Stimulated activated CD4-positive, alpha-beta T cell treated with anti-CD3 and anti-CD28 coated beads, Interleukin-4, amount 100 ng/mL, for 1 hour (primary cell): ENCODE results near the gene GLTPD2.

Experiments used
- DNase-seq: peaks from one replicate; pipeline ENCODE4 v3.0.0-alpha.2; 2020

The GLTPD2 gene

GRCh38 chr17:4772235-4772613, 16.5 kb upstream of the GLTPD2 start:
- DNase-seq, result no peak

DNA sequence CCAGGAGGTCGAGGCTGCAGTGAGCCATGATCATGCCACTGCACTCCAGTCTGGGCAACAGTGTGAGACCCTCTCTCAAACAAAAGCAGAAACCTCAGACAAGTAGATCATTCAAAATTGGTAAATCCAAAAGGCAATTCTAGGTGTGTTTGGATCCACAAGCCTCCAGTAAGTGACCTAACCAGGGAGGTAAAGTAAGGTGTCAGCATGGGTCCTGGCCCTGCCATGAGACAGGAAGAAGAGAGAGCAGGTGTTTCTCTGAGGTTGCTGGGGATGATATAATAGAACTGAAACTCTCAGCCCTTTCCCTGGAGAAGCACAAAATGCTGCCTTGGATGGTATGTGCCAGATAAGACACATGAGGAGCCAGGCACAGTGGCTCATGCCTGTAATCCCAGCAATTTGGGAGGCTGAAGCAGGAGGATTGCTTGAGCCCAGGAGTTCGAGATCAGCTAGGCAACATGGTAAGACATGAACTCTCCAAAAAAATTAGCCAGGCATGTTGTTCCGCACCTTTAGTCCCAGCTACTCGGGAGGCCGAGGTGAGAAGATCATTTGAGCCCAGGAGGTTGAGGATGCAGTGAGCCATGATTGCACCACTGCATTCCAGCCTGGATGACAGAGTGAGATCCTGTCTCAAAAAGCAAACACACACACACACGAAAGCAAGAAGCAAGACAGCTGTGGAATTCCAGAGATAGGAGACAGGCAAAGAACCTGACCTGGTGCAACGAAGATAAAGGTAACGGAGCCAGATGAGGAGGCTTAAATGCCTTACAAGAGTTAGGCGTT, 10.6 kb upstream of the GLTPD2 start:
- DNase-seq, result no peak

- DNase-seq, result no peak
These were observed 8.3 kb upstream of the GLTPD2 start for GRCh38 chr17:4780325-4780955.

DNA sequence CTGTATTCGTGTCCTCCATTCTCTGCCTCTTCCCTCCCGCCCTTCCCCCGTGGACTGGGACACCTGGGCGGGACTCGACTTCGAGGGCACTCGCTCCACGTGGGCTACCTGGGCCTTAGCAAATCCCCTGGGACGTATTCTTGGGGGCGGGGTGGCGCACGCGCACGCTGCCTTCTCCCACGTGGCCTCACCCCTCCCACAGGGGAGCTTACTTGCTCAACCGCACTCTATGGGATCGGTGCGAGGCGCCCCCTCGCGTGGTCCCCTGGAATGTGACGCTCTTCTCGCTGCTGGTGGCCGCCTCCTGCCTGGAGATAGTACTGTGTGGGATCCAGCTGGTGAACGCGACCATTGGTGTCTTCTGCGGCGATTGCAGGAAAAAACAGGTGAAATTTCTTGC, 6.1 kb upstream of the GLTPD2 start:
- no peak for DNase-seq

DNA sequence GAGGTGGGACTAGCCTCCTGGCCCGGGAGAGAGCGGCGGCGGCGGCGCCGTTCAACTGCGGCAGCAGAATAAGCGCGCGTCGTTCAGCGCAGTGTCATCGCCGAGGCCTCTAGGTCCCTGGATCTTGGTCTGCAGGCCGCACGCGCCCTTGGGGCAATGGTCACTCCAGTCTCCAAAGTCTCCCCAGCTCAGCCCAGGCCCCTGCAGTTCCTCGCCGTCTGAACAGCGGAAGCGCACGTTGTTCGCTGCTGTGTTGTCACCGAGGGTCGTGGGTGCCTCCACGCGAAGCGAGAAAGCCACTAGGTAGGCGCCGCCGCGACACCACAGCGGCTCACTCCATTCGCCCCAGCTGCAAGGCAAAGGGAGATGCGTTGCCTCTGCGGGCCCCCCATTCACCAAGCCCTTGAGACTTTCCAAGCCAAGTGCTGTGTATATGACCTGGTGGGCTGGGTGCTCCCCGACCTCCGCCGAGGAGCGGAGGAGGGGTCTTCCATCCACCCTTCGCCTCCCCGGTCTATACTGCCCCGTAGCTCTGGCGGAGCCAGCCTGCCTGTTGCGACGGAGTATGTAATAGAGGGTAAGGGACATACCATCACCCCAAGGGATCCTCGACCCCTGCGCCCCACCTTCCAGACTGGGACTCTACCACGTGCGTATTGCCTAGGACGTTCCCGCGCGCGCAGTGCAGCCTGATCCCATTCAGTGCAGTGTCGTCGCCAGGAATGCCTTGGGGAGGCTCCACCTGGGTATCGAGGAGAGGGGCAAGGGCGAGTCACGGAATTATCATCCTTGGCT, 3.3 kb upstream of the GLTPD2 start:
- DNase-seq, result no peak

DNA sequence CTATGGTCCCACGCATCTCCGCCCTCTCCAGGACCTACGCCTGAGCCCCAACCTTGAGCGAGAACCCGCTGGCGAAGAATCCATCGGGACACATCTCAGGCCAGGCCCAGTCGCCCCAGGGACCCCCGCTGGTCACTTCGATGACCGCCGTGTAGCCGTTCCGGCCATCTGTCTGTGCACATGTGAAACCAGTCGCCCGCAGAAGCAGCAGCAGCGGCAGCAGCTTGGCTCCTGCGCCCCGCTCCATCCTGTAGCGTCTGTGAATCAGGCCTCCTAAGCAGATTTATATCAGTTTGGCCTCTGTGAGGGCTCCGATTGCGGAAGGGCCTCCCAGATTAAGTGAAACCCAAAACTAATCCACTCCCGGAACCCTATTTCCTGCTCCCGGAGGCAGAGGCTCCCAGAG, 2.7 kb upstream of the GLTPD2 start, which contains the start of gene VMO1:
Gene VMO1 (minus strand): TSS at position 259 of the 406 bp plus-strand sequence. CDS start 12 bp downstream, at position 247.
- no peak for DNase-seq

- no peak for DNase-seq
These were observed 2.2 kb upstream of the GLTPD2 start for GRCh38 chr17:4786516-4786915.

DNA sequence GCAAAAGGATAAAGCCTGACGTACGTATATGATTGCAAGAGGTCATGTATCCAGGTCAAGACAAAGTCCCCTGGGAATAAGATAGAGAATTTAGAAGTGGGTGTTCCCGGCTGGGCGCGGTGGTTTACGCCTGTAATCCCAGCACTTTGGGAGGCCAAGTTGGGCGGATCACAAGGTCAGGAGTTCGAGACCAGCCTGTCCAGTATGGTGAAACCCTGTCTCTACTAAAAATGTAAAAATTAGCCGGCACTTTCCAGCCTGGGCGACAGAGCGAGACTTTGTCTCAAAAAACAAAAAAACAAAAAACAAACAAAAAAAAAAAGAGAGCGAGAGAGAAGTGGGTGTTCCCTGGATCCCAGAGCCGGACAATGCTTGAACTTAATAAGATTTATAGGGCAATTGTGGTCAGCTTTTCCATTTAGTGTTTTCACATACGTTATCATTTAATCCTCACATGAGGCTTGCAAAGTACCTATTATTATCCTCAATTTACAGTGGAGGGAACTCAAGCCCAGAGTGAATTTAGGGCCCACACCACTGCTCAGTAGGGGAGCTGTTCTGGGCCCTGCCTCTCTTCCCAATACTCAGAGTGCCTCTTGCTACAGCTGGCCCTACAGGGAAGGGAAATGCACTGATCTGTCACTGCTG, 481 bp upstream of the GLTPD2 start:
- DNase-seq, result no peak

GRCh38 chr17:4789701-4789950, 862 bp downstream of the GLTPD2 start:
- DNase-seq, result no peak

DNA sequence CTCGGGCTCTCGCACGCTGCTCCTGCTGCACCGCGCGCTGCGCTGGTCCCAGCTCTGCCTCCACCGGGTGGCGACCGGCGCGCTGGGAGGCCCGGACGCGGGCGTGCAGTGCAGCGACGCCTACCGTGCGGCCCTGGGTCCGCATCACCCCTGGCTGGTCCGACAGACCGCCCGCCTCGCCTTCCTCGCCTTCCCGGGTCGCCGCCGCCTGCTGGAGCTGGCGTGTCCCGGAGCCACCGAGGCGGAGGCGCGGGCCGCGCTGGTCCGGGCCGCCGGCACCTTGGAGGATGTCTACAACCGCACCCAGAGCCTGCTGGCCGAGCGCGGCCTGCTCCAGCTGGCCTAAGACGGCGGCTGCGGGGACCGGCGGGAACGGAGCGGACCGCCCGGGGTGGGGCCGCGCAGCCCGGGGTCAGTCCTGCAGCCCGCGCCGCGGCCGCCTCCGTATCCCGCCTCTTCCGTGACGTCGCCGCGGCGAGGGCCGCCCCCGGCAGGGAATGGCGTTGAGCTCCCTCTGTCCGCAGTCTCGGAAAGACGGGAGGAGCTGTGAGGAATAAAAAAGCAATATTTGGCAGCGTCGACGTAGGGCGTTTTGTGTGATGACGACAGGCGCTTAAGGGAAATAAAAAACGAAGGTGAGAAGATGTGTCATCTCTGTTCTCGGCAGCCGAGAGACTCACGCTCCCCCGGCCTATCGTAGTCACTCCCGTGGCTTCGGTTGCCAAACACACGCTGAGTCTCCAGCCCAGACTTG, 1.4 kb downstream of the GLTPD2 start:
- DNase-seq, result peak; percentile 77

- no peak for DNase-seq
These were observed 1.9 kb downstream of the GLTPD2 start for GRCh38 chr17:4790705-4791088.

DNA sequence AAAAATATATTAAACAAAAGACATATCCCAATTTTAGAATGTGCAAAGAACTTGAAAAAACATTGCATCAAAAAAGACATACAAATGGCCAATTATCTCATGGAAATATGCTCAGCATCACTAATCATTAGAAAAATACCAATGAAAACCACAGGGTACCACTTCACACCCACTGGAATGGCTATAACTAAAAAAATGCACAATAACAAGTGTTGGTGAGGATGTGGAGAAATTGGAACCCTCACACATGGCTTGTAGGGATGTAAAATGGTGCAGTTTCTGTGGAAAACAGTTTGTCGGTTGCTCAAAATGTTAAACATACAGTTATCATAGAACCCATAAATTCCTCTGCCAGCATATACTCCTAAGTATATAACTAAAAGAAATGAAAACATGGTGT, 6.4 kb downstream of the GLTPD2 start:
- DNase-seq, result no peak

DNA sequence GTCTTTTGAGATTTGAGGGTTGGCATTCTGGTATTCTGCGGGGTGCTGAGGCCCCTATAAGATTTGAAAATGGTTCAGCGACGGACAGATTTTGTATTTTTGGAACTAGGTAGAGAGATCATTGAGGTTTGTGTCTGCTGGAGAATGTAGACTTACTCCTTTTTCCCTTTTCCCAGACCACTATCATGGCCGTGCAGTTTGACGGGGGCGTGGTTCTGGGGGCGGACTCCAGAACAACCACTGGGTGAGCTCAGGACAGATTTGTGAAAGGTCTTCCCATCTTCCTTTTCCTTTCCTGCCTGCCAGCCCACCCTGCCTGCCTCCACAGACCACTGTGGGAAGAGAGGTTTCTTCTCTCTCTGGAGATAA, 7.8 kb downstream of the GLTPD2 start:
- DNase-seq, result peak; percentile 50

DNA sequence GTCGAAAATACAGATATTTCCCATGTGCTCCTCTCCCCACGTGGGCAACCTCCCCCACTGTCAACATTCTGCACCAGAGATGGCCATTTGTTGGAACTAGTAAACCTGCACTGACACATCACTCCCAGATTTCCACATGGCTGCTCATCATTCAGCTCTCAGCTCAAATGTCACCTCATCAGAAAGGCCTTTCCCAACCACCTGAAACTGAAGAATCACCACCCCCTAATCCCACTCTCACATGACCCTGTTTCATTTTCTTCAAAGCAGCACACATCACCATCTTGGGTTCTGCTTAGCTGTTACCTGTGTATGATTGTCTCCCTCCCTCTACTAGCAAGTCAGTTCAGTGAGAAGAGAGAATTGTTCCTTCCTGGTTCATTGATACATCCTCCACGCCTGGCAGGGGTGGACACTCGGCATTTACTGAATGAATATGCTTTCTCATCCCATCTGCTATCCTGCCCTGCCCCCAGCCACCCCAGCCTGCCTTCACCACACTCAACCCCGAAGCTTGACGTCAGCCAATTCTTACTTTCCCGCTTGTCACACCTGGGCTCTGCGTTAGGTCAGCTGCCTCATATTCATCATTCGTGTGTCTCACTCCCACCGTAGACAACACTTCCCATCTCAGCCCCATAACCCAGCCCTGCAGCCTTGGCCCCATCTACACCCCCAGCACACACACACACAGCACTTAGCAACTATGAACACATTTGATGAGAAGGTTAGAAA, 11.9 kb downstream of the GLTPD2 start:
- DNase-seq, result no peak

DNA sequence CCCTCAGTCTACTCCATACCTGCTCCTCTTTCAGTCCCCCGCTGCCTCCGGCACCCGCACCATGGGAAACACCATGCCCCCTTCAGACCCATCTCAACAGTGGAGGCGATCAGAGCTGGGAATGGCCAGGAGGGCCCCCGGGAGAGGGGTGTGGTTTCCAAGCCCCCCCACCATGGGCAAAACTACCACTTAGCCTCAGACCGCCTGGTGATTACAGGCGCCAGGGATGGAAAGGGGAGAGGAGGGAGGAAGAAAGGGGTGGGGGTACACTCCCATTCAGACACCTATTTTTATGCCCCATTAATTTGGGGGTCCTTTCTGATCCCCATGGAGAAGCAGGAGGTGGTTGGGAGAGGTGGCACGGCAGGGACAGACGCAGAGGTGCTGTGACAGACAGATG, 13.5 kb downstream of the GLTPD2 start, which contains the start of gene C17orf114:
Gene C17orf114 (minus strand): TSS at position 101 of the 400 bp plus-strand sequence.
- no peak for DNase-seq

GRCh38 chr17:4806456-4806776, 17.7 kb downstream of the GLTPD2 start:
- DNase-seq, result no peak

- DNase-seq, result peak; percentile 88
These were observed 18.2 kb downstream of the GLTPD2 start, which contains the start of gene PLD2 for GRCh38 chr17:4806777-4807604. Gene PLD2 (plus strand): TSS chr17:4807152. CDS start chr17:4807773, 621 bp downstream.

DNA sequence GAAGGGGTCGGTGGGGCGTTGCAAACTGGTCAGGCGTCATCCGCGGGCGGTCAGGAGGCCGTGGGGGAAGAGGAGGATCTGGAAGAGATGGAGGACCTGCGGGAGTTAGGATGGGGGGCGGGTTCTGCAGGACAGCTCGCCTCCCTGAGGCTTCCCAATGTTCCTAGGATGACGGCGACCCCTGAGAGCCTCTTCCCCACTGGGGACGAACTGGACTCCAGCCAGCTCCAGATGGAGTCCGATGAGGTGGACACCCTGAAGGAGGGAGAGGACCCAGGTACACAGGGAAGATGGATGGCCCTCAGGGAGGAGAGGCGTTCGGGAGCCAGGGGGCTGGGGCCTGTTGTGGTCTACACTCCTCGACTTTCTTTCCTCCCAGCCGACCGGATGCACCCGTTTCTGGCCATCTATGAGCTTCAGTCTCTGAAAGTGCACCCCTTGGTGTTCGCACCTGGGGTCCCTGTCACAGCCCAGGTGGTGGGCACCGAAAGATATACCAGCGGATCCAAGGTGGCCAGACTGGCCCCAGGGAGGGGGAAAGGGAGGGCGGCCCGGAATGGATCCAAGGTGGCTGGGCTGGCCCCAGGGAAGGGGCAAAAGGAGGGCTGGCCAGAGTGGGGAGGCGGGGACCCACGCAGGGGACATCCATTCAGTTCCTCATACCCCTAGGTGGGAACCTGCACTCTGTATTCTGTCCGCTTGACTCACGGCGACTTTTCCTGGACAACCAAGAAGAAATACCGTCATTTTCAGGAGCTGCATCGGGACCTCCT, 19.0 kb downstream of the GLTPD2 start:
- DNase-seq, result no peak

GRCh38 chr17:4808378-4808767, 19.6 kb downstream of the GLTPD2 start:
- DNase-seq, result no peak

- DNase-seq, result no peak
These were observed 22.0 kb downstream of the GLTPD2 start for GRCh38 chr17:4810696-4811290.
